ENCODE results near the gene SLC36A4. TPM values are rescaled to one million over a fixed set of nuclear protein-coding genes. Genes with fewer than 3 reads are reported as not detected.
"Not testable (repeated sequence)": the region's sequence is repeated elsewhere in the genome, so short reads cannot be mapped to it uniquely, and the experiment has no call there.

Gene SLC36A4
- total RNA-seq, 2 experiments from 2014 or later = 13.2 to 13.9 TPM

GRCh38 chr11:93189462-93189861 is 8.3 kb downstream of the SLC36A4 start:
- Mint-ChIP-seq H3K9me3 (peaks cover 11% of the 10 kb centered on the region), H3K4me1 (ENCODE audit: low read depth) (peaks cover 4% of the 10 kb centered on the region), H3K36me3 (ENCODE audit: low read depth) (peaks cover 23% of the 10 kb centered on the region), H3K4me3 (no peak overlapping the region), H3K27me3 (ENCODE audit: low read depth) (no peaks in the 10 kb centered on the region), H3K27ac (no peak overlapping the region)
- no peak for DNase-seq
- intact Hi-C loops (cut with micrococcal nuclease) = no loop called here
- CTCF ChIA-PET = interaction anchor here (0.7 kb wide), 1 partner anchor 9 kb away, joined by 3 read pairs; no protein-coding TSS in a partner anchor

GRCh38 chr11:93188726-93189125 is 9.1 kb downstream of the SLC36A4 start:
- Mint-ChIP-seq H3K36me3 (ENCODE audit: low read depth) (peaks cover 23% of the 10 kb centered on the region), H3K4me1 (ENCODE audit: low read depth) (peaks cover 2% of the 10 kb centered on the region), H3K4me3 (no peak overlapping the region), H3K27me3 (ENCODE audit: low read depth) (no peaks in the 10 kb centered on the region), H3K27ac (no peak overlapping the region), H3K9me3 (peaks cover 11% of the 10 kb centered on the region)
- CTCF ChIA-PET = interaction anchor here (0.7 kb wide), 1 partner anchor 8 kb away, joined by 3 read pairs; no protein-coding TSS in a partner anchor
- intact Hi-C loops (cut with micrococcal nuclease) = no loop called here
- DNase-seq = no peak

DNA sequence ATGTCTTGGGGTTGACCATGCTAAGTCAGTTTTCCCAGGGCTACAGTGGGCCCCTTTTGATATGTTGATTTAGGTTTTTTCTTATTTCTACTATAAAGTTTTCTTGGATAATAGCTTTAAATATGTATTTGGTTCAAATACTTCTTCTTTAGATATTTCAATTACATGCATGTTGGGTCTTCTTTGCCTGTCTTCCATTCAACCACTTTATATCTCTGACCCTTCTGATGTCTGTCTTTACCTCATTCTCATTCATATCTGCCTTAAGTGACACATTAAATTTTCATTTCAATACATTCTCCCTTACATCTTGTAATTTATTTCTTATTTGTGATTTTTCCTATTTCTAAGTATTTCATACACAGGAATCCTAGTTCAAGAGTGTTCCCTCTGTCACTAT is 10.5 kb downstream of the SLC36A4 start:
- intact Hi-C loops (cut with micrococcal nuclease) = no loop called here
- H3K27me3 Mint-ChIP-seq (ENCODE audit: low read depth) = no peaks in the 10 kb centered on the region
- CTCF ChIA-PET = no interaction called here

DNA sequence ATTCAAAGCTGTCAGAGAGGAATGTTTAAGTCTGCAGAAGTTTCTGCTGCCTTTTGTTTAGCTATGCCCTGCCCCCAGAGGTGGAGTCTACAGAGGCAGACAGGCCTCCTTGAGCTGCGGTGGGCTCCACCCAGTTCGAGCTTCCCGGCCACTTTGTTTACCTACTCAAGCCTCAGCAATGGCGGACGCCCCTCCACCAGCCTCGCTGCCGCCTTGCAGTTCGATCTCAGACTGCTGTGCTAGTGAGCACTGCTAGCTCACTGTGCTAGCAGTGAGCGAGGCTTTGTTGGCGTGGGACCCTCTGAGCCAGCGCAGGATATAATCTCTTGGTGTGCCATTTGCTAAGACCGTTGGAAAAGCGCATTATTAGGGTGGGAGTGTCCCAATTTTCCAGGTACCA is 19.9 kb downstream of the SLC36A4 start:
- H3K27ac Mint-ChIP-seq; DNase-seq; H3K27me3 Mint-ChIP-seq (ENCODE audit: low read depth); H3K4me1 Mint-ChIP-seq (ENCODE audit: low read depth); H3K9me3 Mint-ChIP-seq; CTCF ChIA-PET; intact Hi-C loops (cut with micrococcal nuclease); H3K4me3 Mint-ChIP-seq: not testable (repeated sequence)
- peaks cover 46% of the 10 kb centered on the region for H3K36me3 Mint-ChIP-seq (ENCODE audit: low read depth)

More for the DNA sequence above, 10.5 kb downstream of the SLC36A4 start:
- peaks cover 11% of the 10 kb centered on the region for H3K9me3 Mint-ChIP-seq
- peaks cover 25% of the 10 kb centered on the region for H3K36me3 Mint-ChIP-seq (ENCODE audit: low read depth)
- H3K4me1 Mint-ChIP-seq (ENCODE audit: low read depth) = peaks cover 2% of the 10 kb centered on the region
- H3K4me3 Mint-ChIP-seq = no peak overlapping the region
- no peak overlapping the region for H3K27ac Mint-ChIP-seq
- no peak for DNase-seq

DNA sequence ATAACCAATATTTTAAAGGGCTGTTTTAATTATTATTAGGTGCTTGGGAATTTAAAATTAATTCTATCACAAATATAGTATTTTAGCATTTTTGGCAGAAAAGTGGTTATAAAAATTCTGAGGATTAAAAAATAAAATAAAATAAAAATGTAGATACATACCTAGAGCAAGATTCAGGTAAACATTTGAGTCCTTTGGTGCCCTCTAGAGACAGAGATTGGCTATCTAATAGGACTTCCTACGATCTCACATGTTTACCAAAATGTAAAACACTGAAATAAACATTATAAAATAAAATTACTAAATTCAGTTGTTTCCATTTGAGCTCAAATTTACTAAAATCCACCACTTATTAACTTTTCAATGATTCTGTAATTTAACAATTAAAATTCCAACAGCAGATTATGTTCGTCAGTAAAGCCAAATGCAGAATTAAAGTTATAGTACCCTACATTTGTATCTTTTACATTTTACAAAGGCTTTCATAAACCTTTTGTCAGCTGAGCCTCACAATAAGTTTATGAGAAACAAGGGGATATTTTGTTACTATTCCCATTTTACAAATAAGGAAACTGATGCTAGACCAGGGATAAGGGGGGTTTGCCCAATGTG is 27.7 kb downstream of the SLC36A4 start:
- no peak overlapping the region for H3K4me3 Mint-ChIP-seq
- H3K9me3 Mint-ChIP-seq = no peaks in the 10 kb centered on the region
- no peak overlapping the region for H3K27ac Mint-ChIP-seq
- H3K4me1 Mint-ChIP-seq (ENCODE audit: low read depth) = peaks cover 6% of the 10 kb centered on the region
- no peaks in the 10 kb centered on the region for H3K27me3 Mint-ChIP-seq (ENCODE audit: low read depth)
- no peak for DNase-seq
- peaks cover 4% of the 10 kb centered on the region for H3K36me3 Mint-ChIP-seq (ENCODE audit: low read depth)
- intact Hi-C loops (cut with micrococcal nuclease) = loop anchor here (2.0 kb wide), 1 partner anchor 227 kb away; no protein-coding TSS in a partner anchor
- CTCF ChIA-PET = no interaction called here

DNA sequence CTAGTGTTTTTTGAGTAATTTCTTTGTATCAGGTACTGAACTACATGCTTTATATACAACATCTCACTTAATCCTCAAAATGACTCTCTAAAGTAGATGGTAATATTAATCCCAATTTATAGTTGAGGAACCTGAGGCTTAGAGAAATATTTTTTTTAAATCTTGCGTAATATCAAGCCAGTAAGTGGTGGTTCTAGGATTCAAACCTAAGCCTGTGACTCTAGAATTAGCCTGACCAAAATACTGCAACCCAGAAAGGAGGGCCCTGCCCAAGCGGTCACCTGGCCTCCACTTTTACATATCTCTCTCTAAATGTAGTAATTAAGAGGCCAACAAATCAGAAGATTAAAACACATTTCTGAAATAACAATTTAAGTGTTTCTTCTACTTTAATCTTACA is 28.6 kb downstream of the SLC36A4 start:
- intact Hi-C loops (cut with micrococcal nuclease) = no loop called here
- Mint-ChIP-seq H3K36me3 (ENCODE audit: low read depth) (peaks cover 10% of the 10 kb centered on the region), H3K4me3 (no peak overlapping the region), H3K4me1 (ENCODE audit: low read depth) (peaks cover 6% of the 10 kb centered on the region), H3K9me3 (no peaks in the 10 kb centered on the region), H3K27ac (no peak overlapping the region), H3K27me3 (ENCODE audit: low read depth) (no peaks in the 10 kb centered on the region)
- no peak for DNase-seq
- CTCF ChIA-PET = no interaction called here

DNA sequence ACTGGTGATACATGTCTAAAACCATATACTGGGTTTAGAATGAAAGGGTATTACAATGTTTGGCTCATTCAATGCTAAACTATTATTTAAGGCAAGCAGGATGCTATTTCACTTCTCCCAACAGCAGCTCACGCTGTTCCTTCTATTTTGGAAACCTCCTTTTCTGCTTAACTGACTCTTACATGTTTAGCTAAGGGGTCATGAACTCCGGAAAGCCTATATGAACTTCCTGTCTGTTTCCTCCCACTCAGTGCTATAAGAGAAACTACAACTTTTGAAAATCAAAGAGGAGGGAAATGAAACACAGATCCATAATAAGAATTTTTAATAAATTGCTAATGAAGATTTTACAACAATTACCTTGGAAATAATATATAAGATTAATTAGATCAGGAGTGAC is 30.9 kb downstream of the SLC36A4 start:
- no peak overlapping the region for H3K4me3 Mint-ChIP-seq
- no peak overlapping the region for H3K27ac Mint-ChIP-seq
- intact Hi-C loops (cut with micrococcal nuclease) = no loop called here
- no peak for DNase-seq
- H3K27me3 Mint-ChIP-seq (ENCODE audit: low read depth) = no peaks in the 10 kb centered on the region
- H3K4me1 Mint-ChIP-seq (ENCODE audit: low read depth) = peaks cover 6% of the 10 kb centered on the region
- CTCF ChIA-PET = interaction anchor here (1.0 kb wide), 1 partner anchor 225 kb away, joined by 3 read pairs; no protein-coding TSS in a partner anchor
- H3K9me3 Mint-ChIP-seq = no peaks in the 10 kb centered on the region
- peaks cover 21% of the 10 kb centered on the region for H3K36me3 Mint-ChIP-seq (ENCODE audit: low read depth)

GRCh38 chr11:93166194-93166593 is 31.6 kb downstream of the SLC36A4 start:
- Mint-ChIP-seq H3K27me3 (ENCODE audit: low read depth) (no peaks in the 10 kb centered on the region), H3K4me3 (no peak overlapping the region), H3K27ac (no peak overlapping the region), H3K36me3 (ENCODE audit: low read depth) (peaks cover 28% of the 10 kb centered on the region), H3K4me1 (ENCODE audit: low read depth) (peaks cover 6% of the 10 kb centered on the region), H3K9me3 (no peaks in the 10 kb centered on the region)
- no peak for DNase-seq
- CTCF ChIA-PET = interaction anchor here (1.0 kb wide), 1 partner anchor 225 kb away, joined by 3 read pairs; no protein-coding TSS in a partner anchor
- intact Hi-C loops (cut with micrococcal nuclease) = no loop called here

GRCh38 chr11:93160808-93161207 is 37.0 kb downstream of the SLC36A4 start:
- peaks cover 9% of the 10 kb centered on the region for H3K9me3 Mint-ChIP-seq
- no peaks in the 10 kb centered on the region for H3K27me3 Mint-ChIP-seq (ENCODE audit: low read depth)
- DNase-seq = no peak
- intact Hi-C loops (cut with micrococcal nuclease) = no loop called here
- CTCF ChIA-PET = no interaction called here
- H3K4me1 Mint-ChIP-seq (ENCODE audit: low read depth) = no peaks in the 10 kb centered on the region
- no peak overlapping the region for H3K4me3 Mint-ChIP-seq
- no peak overlapping the region for H3K27ac Mint-ChIP-seq
- peaks cover 51% of the 10 kb centered on the region for H3K36me3 Mint-ChIP-seq (ENCODE audit: low read depth)

DNA sequence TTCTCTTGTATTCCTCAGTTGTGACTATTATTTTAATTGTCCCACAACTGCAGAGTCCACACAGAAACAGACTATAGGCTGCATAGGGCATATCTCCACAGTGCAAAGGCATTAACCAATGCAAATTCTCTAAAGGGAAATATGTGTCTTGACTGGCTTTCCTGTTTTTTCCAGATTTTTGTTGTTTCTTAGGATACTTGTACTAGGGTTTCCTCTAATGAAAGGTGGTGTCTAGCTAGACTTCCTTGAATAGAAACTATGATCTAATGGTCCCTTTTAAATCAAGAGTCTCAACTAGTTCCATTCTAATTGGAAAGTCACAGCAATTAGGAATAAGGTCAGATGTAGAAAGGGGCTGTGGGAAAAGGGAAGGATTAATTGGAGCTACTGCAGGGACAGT is 37.6 kb downstream of the SLC36A4 start:
- Mint-ChIP-seq H3K27me3 (ENCODE audit: low read depth) (no peaks in the 10 kb centered on the region), H3K36me3 (ENCODE audit: low read depth) (peaks cover 55% of the 10 kb centered on the region), H3K4me1 (ENCODE audit: low read depth) (no peaks in the 10 kb centered on the region), H3K27ac (no peak overlapping the region), H3K9me3 (peaks cover 9% of the 10 kb centered on the region), H3K4me3 (no peak overlapping the region)
- DNase-seq = no peak
- CTCF ChIA-PET = no interaction called here
- intact Hi-C loops (cut with micrococcal nuclease) = no loop called here

- intact Hi-C loops (cut with micrococcal nuclease) = no loop called here
- no peak overlapping the region for H3K4me3 Mint-ChIP-seq
Observed at GRCh38 chr11:93159721-93160120, 38.1 kb downstream of the SLC36A4 start.

GRCh38 chr11:93155738-93156137 is 42.1 kb downstream of the SLC36A4 start:
- no peak overlapping the region for H3K27ac Mint-ChIP-seq
- intact Hi-C loops (cut with micrococcal nuclease) = no loop called here
- H3K36me3 Mint-ChIP-seq (ENCODE audit: low read depth) = peaks cover 32% of the 10 kb centered on the region
- no peak for DNase-seq
- CTCF ChIA-PET = no interaction called here
- peaks cover 9% of the 10 kb centered on the region for H3K9me3 Mint-ChIP-seq
- no peak overlapping the region for H3K4me3 Mint-ChIP-seq
- H3K4me1 Mint-ChIP-seq (ENCODE audit: low read depth) = no peaks in the 10 kb centered on the region
- H3K27me3 Mint-ChIP-seq (ENCODE audit: low read depth) = no peaks in the 10 kb centered on the region

More at GRCh38 chr11:93159721-93160120, 38.1 kb downstream of the SLC36A4 start:
- Mint-ChIP-seq H3K9me3 (peaks cover 9% of the 10 kb centered on the region), H3K27me3 (ENCODE audit: low read depth) (no peaks in the 10 kb centered on the region), H3K36me3 (ENCODE audit: low read depth) (peaks cover 53% of the 10 kb centered on the region), H3K4me1 (ENCODE audit: low read depth) (no peaks in the 10 kb centered on the region), H3K27ac (no peak overlapping the region)
- CTCF ChIA-PET = interaction anchor here (0.8 kb wide), 1 partner anchor 305 kb away, joined by 3 read pairs; no protein-coding TSS in a partner anchor
- no peak for DNase-seq

GRCh38 chr11:93145390-93145915 is 52.3 kb downstream of the SLC36A4 start:
- H3K36me3 Mint-ChIP-seq (ENCODE audit: low read depth) = peaks cover 6% of the 10 kb centered on the region
- H3K27ac Mint-ChIP-seq = no peak overlapping the region
- no peak overlapping the region for H3K4me3 Mint-ChIP-seq
- intact Hi-C loops (cut with micrococcal nuclease) = no loop called here
- H3K27me3 Mint-ChIP-seq (ENCODE audit: low read depth) = no peaks in the 10 kb centered on the region
- no peaks in the 10 kb centered on the region for H3K9me3 Mint-ChIP-seq
- no peak for DNase-seq
- H3K4me1 Mint-ChIP-seq (ENCODE audit: low read depth) = no peaks in the 10 kb centered on the region
- CTCF ChIA-PET = no interaction called here
